Loucy (cell line): ENCODE results near the gene CXCL1.

ENCODE experiments used
- EZH2phosphoT487 ChIP-seq: fragments of 200-600 bp; IDR thresholded peaks from 2 replicates; pipeline ENCODE4 v1.6.1; 2018; ENCODE audit warnings: antibody characterized with exemption, mild to moderate bottlenecking, moderate library complexity, borderline replicate concordance
- TF ChIP-seq, protein P1 (sequence below): fragments of 200-600 bp; sonication (generic); conservative IDR thresholded peaks from 2 replicates; pipeline ENCODE4 v1.5.1; 2014; ENCODE audit warnings: mild to moderate bottlenecking, antibody characterized with exemption, low read length

DNA sequence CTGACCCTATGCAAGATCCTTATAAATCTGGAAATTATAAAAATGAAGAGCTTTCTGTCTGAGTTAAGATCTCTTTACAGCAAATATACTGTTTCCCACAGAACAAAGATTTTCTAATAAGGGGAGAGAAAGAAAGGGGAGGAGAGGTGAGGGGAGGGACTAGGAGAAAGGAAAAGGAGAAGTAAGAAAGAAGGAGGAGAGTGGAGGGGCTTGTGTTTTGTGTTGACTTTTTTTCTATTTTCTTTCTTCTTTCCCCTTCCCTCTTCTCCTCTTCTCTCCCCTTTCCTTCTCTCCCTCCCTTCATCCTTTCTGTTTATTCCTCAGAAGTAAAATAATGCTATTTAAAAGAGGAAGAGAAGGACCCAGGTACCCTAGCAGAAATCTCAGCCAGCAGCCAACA, 26.5 kb upstream of the CXCL1 start:
- TF ChIP-seq, protein P1, sequence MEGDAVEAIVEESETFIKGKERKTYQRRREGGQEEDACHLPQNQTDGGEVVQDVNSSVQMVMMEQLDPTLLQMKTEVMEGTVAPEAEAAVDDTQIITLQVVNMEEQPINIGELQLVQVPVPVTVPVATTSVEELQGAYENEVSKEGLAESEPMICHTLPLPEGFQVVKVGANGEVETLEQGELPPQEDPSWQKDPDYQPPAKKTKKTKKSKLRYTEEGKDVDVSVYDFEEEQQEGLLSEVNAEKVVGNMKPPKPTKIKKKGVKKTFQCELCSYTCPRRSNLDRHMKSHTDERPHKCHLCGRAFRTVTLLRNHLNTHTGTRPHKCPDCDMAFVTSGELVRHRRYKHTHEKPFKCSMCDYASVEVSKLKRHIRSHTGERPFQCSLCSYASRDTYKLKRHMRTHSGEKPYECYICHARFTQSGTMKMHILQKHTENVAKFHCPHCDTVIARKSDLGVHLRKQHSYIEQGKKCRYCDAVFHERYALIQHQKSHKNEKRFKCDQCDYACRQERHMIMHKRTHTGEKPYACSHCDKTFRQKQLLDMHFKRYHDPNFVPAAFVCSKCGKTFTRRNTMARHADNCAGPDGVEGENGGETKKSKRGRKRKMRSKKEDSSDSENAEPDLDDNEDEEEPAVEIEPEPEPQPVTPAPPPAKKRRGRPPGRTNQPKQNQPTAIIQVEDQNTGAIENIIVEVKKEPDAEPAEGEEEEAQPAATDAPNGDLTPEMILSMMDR: no peak
- TF ChIP-seq EZH2phosphoT487: no peak
